Calu3 (cell line): ENCODE results near the gene CDH13. TPM values are rescaled to one million over a fixed set of nuclear protein-coding genes. Genes with fewer than 3 reads are reported as not detected.

Experiments
- BruUV-seq: library from RNA; stranded (reverse); fragments of 400-500 nt; replicated peaks from 2 replicates; lab custom pipeline; 2021; lab: Mats Ljungman, UMichigan
- CTCF ChIA-PET: fragments of 300-600 bp; sonication (Branson Sonifier 250); formaldehyde crosslinking; loops from one replicate; lab custom pipeline; 2022; ENCODE audit warnings: antibody characterized with exemption; lab: Charles Lee
- DNase-seq: peaks from one replicate; pipeline ENCODE4 v3.0.0; 2022
- H3K27ac Mint-ChIP-seq: one replicate; pipeline ENCODE4 v1.8.0; 2022; ENCODE audit warnings: mixed read lengths; ENCODE audit not compliant: unreplicated experiment
- H3K27me3 Mint-ChIP-seq: one replicate; pipeline ENCODE4 v1.8.0; 2022; ENCODE audit warnings: mixed read lengths; ENCODE audit not compliant: unreplicated experiment
- H3K36me3 Mint-ChIP-seq: one replicate; pipeline ENCODE4 v1.8.0; 2022; ENCODE audit warnings: mild to moderate bottlenecking, moderate library complexity, mixed read lengths; ENCODE audit not compliant: insufficient read depth, unreplicated experiment
- H3K4me1 Mint-ChIP-seq: one replicate; pipeline ENCODE4 v1.8.0; 2022; ENCODE audit warnings: mild to moderate bottlenecking, low read depth, mixed read lengths; ENCODE audit not compliant: unreplicated experiment
- H3K4me3 Mint-ChIP-seq: one replicate; pipeline ENCODE4 v1.8.0; 2022; ENCODE audit warnings: mild to moderate bottlenecking, low read depth, moderate library complexity, mixed read lengths; ENCODE audit not compliant: unreplicated experiment
- H3K9me3 Mint-ChIP-seq: one replicate; pipeline ENCODE4 v1.8.0; 2022; ENCODE audit warnings: low read depth, mixed read lengths; ENCODE audit not compliant: unreplicated experiment
- CTCF ChIP-seq: fragments of 200-600 bp; IDR thresholded peaks from one replicate; pipeline ENCODE4 v1.8.0; 2022; ENCODE audit warnings: antibody characterized with exemption; ENCODE audit not compliant: unreplicated experiment
- intact Hi-C: fragments of 100-400 bp; cut with micrococcal nuclease; formaldehyde crosslinking; loops from one replicate; pipeline ENCODE4 v1.10.0; 2022; ENCODE audit not compliant: unreplicated experiment
- total RNA-seq: library from RNA; stranded (reverse); gene quantifications from 2 replicates; pipeline ENCODE4 v1.2.3, GENCODE V29; 2022

Gene CDH13
- total RNA-seq, 1 experiment from 2014 or later: not detected

- no TSS peak for BruUV-seq
- Mint-ChIP-seq H3K27me3 (peaks cover 32% of the 10 kb centered on the region), H3K9me3 (no peaks in the 10 kb centered on the region), H3K4me3 (no peak overlapping the region), H3K36me3 (no peaks in the 10 kb centered on the region), H3K4me1 (no peaks in the 10 kb centered on the region), H3K27ac (no peak overlapping the region)
- CTCF ChIA-PET: no interaction called here
- intact Hi-C loops: no loop called here
- DNase-seq: no peak
- TF ChIP-seq CTCF: no peak
Measured at GRCh38 chr16:83581994-83582747, 955.4 kb downstream of the CDH13 start.

- Mint-ChIP-seq H3K27ac (no peak overlapping the region), H3K9me3 (peaks cover 4% of the 10 kb centered on the region), H3K36me3 (no peaks in the 10 kb centered on the region), H3K4me3 (no peak overlapping the region), H3K27me3 (peaks cover 37% of the 10 kb centered on the region), H3K4me1 (no peaks in the 10 kb centered on the region)
- no peak for DNase-seq
- no TSS peak for BruUV-seq
- no peak for TF ChIP-seq CTCF
- CTCF ChIA-PET: interaction anchor here (0.7 kb wide), 1 partner anchor 27 kb away, joined by 4 read pairs; no protein-coding TSS in a partner anchor
- intact Hi-C loops: no loop called here
Measured at GRCh38 chr16:83586036-83586435, 959.3 kb downstream of the CDH13 start.

GRCh38 chr16:83586461-83587200, 959.9 kb downstream of the CDH13 start:
- intact Hi-C loops: no loop called here

GRCh38 chr16:83587201-83587600, 960.4 kb downstream of the CDH13 start:
- CTCF ChIA-PET: no interaction called here
- Mint-ChIP-seq H3K36me3 (no peaks in the 10 kb centered on the region), H3K4me1 (no peaks in the 10 kb centered on the region), H3K27me3 (peaks cover 37% of the 10 kb centered on the region), H3K4me3 (no peak overlapping the region), H3K27ac (no peak overlapping the region), H3K9me3 (peaks cover 8% of the 10 kb centered on the region)
- intact Hi-C loops: no loop called here
- no peak for TF ChIP-seq CTCF
- BruUV-seq: no TSS peak
- no peak for DNase-seq

More at GRCh38 chr16:83586461-83587200, 959.9 kb downstream of the CDH13 start:
- Mint-ChIP-seq H3K36me3 (no peaks in the 10 kb centered on the region), H3K27me3 (peaks cover 37% of the 10 kb centered on the region), H3K4me1 (no peaks in the 10 kb centered on the region), H3K27ac (no peak overlapping the region), H3K9me3 (peaks cover 4% of the 10 kb centered on the region), H3K4me3 (no peak overlapping the region)
- no TSS peak for BruUV-seq
- CTCF ChIA-PET: no interaction called here
- DNase-seq: no peak
- no peak for TF ChIP-seq CTCF
